Muscle layer of colon (tissue), 2 donors: Measurements from ENCODE around the gene GLT6D1.

Experiments used
- H3K27ac ChIP-seq: one replicate; pipeline ENCODE4 v1.7.0; 2013; ENCODE audit warnings: low read depth, mild to moderate bottlenecking, low read length, moderate library complexity
- H3K27me3 ChIP-seq, 2 donors: one replicate each; pipeline ENCODE4 v1.7.0; 2013; ENCODE audit warnings: low read length in 2 of 2, mild to moderate bottlenecking in 2 of 2; ENCODE audit not compliant: insufficient read depth in 2 of 2, control insufficient read depth in 1 of 2
- H3K36me3 ChIP-seq: one replicate; pipeline ENCODE4 v1.7.0; 2013; ENCODE audit warnings: mild to moderate bottlenecking, low read length; ENCODE audit not compliant: insufficient read depth
- H3K4me1 ChIP-seq: one replicate; pipeline ENCODE4 v1.7.0; 2013; ENCODE audit warnings: mild to moderate bottlenecking, low read length; ENCODE audit not compliant: insufficient read depth
- H3K4me3 ChIP-seq, 2 donors: one replicate each; pipeline ENCODE4 v1.7.0; 2013; ENCODE audit warnings: low read length in 2 of 2, low read depth in 1 of 2, mild to moderate bottlenecking in 1 of 2, moderate library complexity in 1 of 2
- H3K9ac ChIP-seq: one replicate; pipeline ENCODE4 v1.7.0; 2013; ENCODE audit warnings: low read length
- H3K9me3 ChIP-seq: one replicate; pipeline ENCODE4 v1.7.0; 2013; ENCODE audit warnings: mild to moderate bottlenecking, low read length
- donor health status: abdominal sarcoma.
- donor health status: Adenocarcinoma of cecum.

The GLT6D1 gene

GRCh38 chr9:135611875-135612209 lies 27.5 kb downstream of the GLT6D1 start:
- Histone ChIP-seq H3K9ac (no peak overlapping the region), H3K4me3 (no peak overlapping the region), H3K4me1 (no peaks in the 10 kb centered on the region), H3K27ac (no peak overlapping the region), H3K27me3 (peaks cover 0 to 13% of the 10 kb centered on the region in 2 donors), H3K9me3 (no peaks in the 10 kb centered on the region), H3K36me3 (no peaks in the 10 kb centered on the region)

- Histone ChIP-seq H3K27me3 (peaks cover 0 to 13% of the 10 kb centered on the region in 2 donors), H3K27ac (no peak overlapping the region), H3K36me3 (no peaks in the 10 kb centered on the region), H3K9ac (no peak overlapping the region), H3K9me3 (no peaks in the 10 kb centered on the region), H3K4me1 (no peaks in the 10 kb centered on the region), H3K4me3 (no peak overlapping the region)
Measured at GRCh38 chr9:135611142-135611874, 28.0 kb downstream of the GLT6D1 start.

- H3K4me1 ChIP-seq = no peaks in the 10 kb centered on the region
- no peak overlapping the region for H3K4me3 ChIP-seq
- no peaks in the 10 kb centered on the region for H3K9me3 ChIP-seq
- H3K27me3 ChIP-seq = peaks cover 0 to 13% of the 10 kb centered on the region in 2 donors
- H3K27ac ChIP-seq = no peak overlapping the region
- H3K36me3 ChIP-seq = no peaks in the 10 kb centered on the region
- H3K9ac ChIP-seq = no peak overlapping the region
Measured at GRCh38 chr9:135610290-135611141, 28.8 kb downstream of the GLT6D1 start.

- no peak overlapping the region for H3K27ac ChIP-seq
- H3K9ac ChIP-seq = no peak overlapping the region
Measured at GRCh38 chr9:135609366-135609955, 29.9 kb downstream of the GLT6D1 start.

DNA sequence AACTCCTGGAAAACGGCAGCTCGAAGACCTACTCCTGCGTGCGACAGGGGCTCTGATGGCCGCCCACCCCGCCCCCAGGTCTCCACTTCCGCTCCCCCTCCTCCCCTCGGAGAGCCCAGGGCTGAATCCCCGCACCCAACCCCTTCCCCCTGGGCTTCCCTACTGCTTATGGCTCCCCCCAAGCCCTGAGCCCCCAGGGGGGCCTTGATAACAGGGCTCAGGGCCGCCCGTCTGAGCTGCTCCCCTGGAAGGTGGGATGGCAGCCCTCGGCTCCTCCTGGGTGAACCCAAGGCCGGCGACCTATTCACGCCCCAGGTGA lies 30.4 kb downstream of the GLT6D1 start:
- Histone ChIP-seq H3K9me3 (no peaks in the 10 kb centered on the region), H3K9ac (no peak overlapping the region), H3K36me3 (no peaks in the 10 kb centered on the region), H3K27me3 (peaks cover 0 to 4% of the 10 kb centered on the region in 2 donors), H3K27ac (no peak overlapping the region), H3K4me3 (no peak overlapping the region), H3K4me1 (no peaks in the 10 kb centered on the region)

More at GRCh38 chr9:135609366-135609955, 29.9 kb downstream of the GLT6D1 start:
- H3K9me3 ChIP-seq = no peaks in the 10 kb centered on the region
- no peak overlapping the region for H3K4me3 ChIP-seq
- peaks cover 0 to 4% of the 10 kb centered on the region in 2 donors for H3K27me3 ChIP-seq
- H3K4me1 ChIP-seq = no peaks in the 10 kb centered on the region
- no peaks in the 10 kb centered on the region for H3K36me3 ChIP-seq

GRCh38 chr9:135608294-135608998 lies 30.9 kb downstream of the GLT6D1 start:
- Histone ChIP-seq H3K27me3 (peaks cover 0 to 8% of the 10 kb centered on the region in 2 donors), H3K9me3 (no peaks in the 10 kb centered on the region)

DNA sequence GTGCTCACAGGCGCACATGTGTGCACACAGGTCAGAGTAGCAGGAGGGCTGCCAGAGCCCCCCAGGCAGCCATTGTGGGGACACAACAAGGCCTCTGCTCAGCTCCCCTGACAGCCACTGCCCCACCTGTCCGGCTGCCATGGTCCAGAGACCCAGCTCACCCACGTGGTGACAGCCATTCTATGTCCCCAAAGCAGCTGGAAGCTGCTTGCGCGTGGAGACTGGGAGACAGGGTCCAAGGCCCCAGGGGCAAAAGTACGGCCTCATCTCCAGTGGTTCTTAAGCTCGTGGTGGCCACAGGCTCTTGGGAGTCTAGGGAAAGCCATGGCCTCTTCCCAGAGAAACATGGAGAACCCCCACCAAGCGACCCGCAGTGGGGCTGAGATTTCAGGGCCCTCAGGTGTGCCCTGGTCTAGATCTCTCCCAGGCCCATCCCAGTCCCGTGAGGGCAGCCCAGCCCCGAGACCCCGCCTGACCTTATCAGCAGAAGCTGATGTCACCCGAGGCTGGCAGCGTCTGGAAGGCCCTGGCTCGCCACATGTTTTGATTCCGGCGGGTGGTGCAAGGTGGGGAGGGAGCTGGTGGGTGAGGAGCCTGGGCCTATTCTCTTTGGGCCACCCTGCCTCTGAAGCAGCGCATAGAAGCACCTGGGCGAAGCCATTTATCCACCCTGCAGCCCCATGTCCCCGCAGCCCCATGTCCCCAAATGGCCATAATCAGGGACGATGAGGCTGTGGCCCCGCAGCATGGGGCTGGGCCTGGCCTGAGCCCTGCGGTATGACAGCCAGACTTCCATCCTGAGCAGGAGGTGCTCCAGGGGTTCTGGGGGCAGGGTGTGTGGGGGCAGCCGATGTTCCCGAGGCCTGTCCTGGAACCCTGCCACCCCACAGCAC lies 31.7 kb downstream of the GLT6D1 start:
- no peaks in the 10 kb centered on the region for H3K36me3 ChIP-seq
- no peak overlapping the region for H3K9ac ChIP-seq
- no peak overlapping the region for H3K27ac ChIP-seq
- no peaks in the 10 kb centered on the region for H3K4me1 ChIP-seq
- H3K27me3 ChIP-seq = peaks cover 0 to 16% of the 10 kb centered on the region in 2 donors
- no peak overlapping the region for H3K4me3 ChIP-seq
- H3K9me3 ChIP-seq = no peaks in the 10 kb centered on the region

More at GRCh38 chr9:135608294-135608998, 30.9 kb downstream of the GLT6D1 start:
- Histone ChIP-seq H3K27ac (no peak overlapping the region), H3K36me3 (no peaks in the 10 kb centered on the region), H3K4me3 (no peak overlapping the region), H3K4me1 (no peaks in the 10 kb centered on the region), H3K9ac (no peak overlapping the region)

DNA sequence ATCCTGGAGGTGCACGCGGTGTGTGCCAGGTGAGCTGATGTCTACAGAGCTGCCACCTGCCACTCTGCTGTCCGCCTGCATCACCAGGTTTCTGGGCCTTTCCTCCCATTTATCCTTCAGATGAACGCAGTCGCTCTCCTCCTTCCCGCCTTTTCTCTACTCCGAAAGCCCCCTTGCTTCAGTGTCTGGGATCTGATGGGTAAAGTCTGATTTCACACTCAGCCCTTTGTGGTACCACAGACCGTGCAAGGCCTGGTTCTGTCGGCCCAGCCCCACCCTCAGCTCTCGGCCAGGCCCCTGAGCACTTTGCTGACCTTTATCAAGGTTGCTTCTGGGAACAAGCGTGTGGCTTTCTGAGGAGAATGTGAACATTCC lies 32.5 kb downstream of the GLT6D1 start:
- Histone ChIP-seq H3K27ac (no peak overlapping the region), H3K36me3 (no peaks in the 10 kb centered on the region), H3K27me3 (peaks cover 0 to 16% of the 10 kb centered on the region in 2 donors), H3K9me3 (no peaks in the 10 kb centered on the region), H3K4me3 (no peak overlapping the region), H3K9ac (no peak overlapping the region), H3K4me1 (no peaks in the 10 kb centered on the region)

GRCh38 chr9:135605238-135605781 lies 34.0 kb downstream of the GLT6D1 start:
- Histone ChIP-seq H3K9me3 (no peaks in the 10 kb centered on the region), H3K27me3 (peaks cover 0 to 16% of the 10 kb centered on the region in 2 donors), H3K4me1 (no peaks in the 10 kb centered on the region), H3K36me3 (no peaks in the 10 kb centered on the region), H3K9ac (no peak overlapping the region), H3K27ac (no peak overlapping the region), H3K4me3 (no peak overlapping the region)

DNA sequence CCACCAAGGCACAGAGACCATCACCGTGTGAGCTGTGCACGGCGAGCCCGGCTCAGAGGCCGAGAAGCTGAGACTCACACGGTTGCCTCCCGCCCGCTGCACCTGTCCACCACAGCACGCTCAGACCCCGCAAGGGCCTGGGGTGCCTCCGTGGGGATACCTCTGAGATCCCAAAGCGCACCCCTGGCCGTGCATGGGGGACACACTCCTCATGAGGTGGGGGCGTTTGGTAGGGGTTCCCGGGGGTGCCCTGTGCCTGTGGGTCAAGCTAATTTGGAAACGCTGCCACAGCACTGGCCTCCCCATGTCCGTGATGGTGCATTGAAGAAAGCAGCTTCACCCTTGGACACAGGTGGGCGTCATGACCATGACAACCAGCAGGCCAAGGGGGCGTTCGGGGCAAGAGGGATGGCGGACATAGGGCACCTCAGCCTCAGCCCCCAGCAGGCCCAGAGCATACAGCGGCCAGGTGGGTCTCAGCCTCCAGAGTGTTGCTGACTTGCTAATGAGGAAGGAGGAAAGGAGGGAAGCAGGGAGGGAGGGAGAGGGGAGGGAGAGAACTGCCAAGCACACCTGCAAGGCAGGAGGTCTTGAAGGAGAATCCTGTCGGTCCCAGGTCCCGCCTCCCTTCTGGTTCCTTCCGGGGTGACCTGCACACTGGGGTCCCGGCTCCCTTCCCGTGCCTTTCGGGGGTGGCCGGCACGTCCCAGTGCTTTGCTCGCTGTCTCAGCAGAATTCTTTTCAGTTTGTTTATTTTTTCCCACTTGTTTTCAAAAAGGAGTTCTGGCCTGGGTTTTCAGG lies 34.7 kb downstream of the GLT6D1 start:
- Histone ChIP-seq H3K9ac (no peak overlapping the region), H3K4me3 (no peak overlapping the region), H3K9me3 (no peaks in the 10 kb centered on the region), H3K4me1 (no peaks in the 10 kb centered on the region), H3K36me3 (no peaks in the 10 kb centered on the region), H3K27me3 (peaks cover 0 to 12% of the 10 kb centered on the region in 2 donors), H3K27ac (no peak overlapping the region)
